ENCODE results near the gene MDFIC2.

- TF ChIP-seq CTCF (IDR thresholded peaks at IDR 0.05; ENCODE audit: low read length) = no peak
- no peak for TF ChIP-seq EZH2 (optimal IDR thresholded peaks at IDR 0.05; ENCODE audit: low read depth, low read length)
Observed at GRCh38 chr3:70298385-70298784, 14.1 kb downstream of the MDFIC2 start.

Measured in MM.1S (cell line).